Natural killer cell treated with Interleukin-12 subunit alpha and Interleukin-12 subunit beta and Interleukin-15 and Interleukin-18, amount 100 ng/mL, for 72 hours (primary cell): ENCODE measurements around the gene KMO. TPM values are rescaled to one million over a fixed set of nuclear protein-coding genes. Genes with fewer than 3 reads are reported as not detected.

Source experiments
- ATAC-seq, 2 donors: fragments of 150-1000 bp; cut with Tn5 transposase in 1 of 2; sonication (Bioruptor Pico), chemical (Tn5 transposase) in 1 of 2; 2 replicates each; pipeline ENCODE4 v1.10.0; 2021
- DNase-seq: peaks from one replicate; pipeline ENCODE4 v3.0.0; 2022; ENCODE audit warnings: low spot score
- H3K27ac Mint-ChIP-seq, 2 donors: 1 replicate in 1 of 2; 2 replicates in 1 of 2; pipeline ENCODE4 v1.8.0; 2022; ENCODE audit warnings: mixed read lengths in 2 of 2, mild to moderate bottlenecking in 1 of 2, moderate library complexity in 1 of 2
- H3K27me3 Mint-ChIP-seq, 2 donors: 1 replicate in 1 of 2; 2 replicates in 1 of 2; pipeline ENCODE4 v1.8.0; 2022; ENCODE audit warnings: mixed read lengths in 2 of 2
- H3K36me3 Mint-ChIP-seq: one replicate; pipeline ENCODE4 v1.8.0; 2022; ENCODE audit warnings: mixed read lengths
- H3K4me1 Mint-ChIP-seq, 2 donors: 1 replicate in 1 of 2; 2 replicates in 1 of 2; pipeline ENCODE4 v1.8.0; 2022; ENCODE audit warnings: low read depth in 2 of 2, mixed read lengths in 2 of 2, mild to moderate bottlenecking in 1 of 2
- H3K4me3 Mint-ChIP-seq: one replicate; pipeline ENCODE4 v1.8.0; 2022; ENCODE audit warnings: mixed read lengths
- H3K9me3 Mint-ChIP-seq: 2 replicates; pipeline ENCODE4 v1.8.0; 2022; ENCODE audit warnings: mixed read lengths
- total RNA-seq, 2 donors: library from RNA; stranded (reverse); gene quantifications; one replicate each; pipeline ENCODE4 v1.2.3, GENCODE V29; 2022

KMO gene
- total RNA-seq, 2 donors from 2014 or later, result not detected

DNA sequence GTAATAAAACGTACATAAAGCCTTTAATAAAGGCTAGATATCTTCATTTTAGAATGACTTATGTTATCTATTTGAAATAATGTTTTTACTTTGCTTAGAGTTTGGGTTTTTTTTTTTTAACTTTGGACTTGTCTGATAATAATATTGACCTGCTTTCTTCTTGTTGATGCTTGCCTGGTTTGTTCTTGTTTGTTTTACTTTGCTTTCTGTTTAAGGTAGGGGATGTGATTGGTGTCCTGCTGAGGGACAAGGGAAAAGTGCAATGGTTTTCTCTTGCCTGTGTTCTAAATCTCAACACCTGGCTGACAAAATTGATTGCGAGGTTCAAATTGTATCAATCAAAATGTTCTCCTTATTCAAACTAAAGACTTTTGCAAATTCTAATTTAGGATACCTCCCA is 10.5 kb upstream of the KMO start:
- no peak for ATAC-seq
- Mint-ChIP-seq H3K9me3 (no peaks in the 10 kb centered on the region), H3K27me3 (peaks cover 31 to 50% of the 10 kb centered on the region in 2 donors), H3K36me3 (no peaks in the 10 kb centered on the region), H3K27ac (no peak overlapping the region), H3K4me1 (peaks cover 0 to 7% of the 10 kb centered on the region in 2 donors), H3K4me3 (no peak overlapping the region)
- DNase-seq, result no peak

- no peak overlapping the region for H3K27ac Mint-ChIP-seq
- peaks cover 38 to 56% of the 10 kb centered on the region in 2 donors for H3K27me3 Mint-ChIP-seq
- no peaks in the 10 kb centered on the region for H3K4me1 Mint-ChIP-seq
- no peaks in the 10 kb centered on the region for H3K9me3 Mint-ChIP-seq
- no peaks in the 10 kb centered on the region for H3K36me3 Mint-ChIP-seq
- DNase-seq, result no peak
- no peak overlapping the region for H3K4me3 Mint-ChIP-seq
- no peak for ATAC-seq
Measured at GRCh38 chr1:241525026-241525425, 7.2 kb upstream of the KMO start.

DNA sequence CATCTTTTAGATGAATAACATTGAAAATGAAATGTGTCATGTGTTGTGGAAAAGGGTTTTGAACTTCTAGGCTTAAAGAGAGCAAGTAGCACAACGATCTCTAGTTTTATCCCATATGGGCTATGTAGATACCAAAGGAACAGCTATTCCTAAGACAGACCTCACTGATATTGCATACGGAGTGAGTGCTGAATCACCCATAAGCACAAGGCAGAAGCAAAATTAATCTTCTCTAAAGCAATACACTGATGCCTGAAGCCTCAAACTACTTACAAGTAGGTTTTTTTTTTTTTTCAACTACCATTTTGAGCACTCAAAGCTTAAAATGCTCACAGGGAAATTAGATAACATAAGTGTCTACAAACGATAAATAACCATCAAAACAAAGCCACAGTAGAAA is 5.0 kb upstream of the KMO start:
- Mint-ChIP-seq H3K9me3 (no peaks in the 10 kb centered on the region), H3K27ac (no peak overlapping the region), H3K4me1 (peaks cover 10% of the 10 kb centered on the region in 2 donors), H3K27me3 (peaks cover 33 to 44% of the 10 kb centered on the region in 2 donors), H3K36me3 (no peaks in the 10 kb centered on the region), H3K4me3 (no peak overlapping the region)
- ATAC-seq (no peak), DNase-seq (no peak)

- peaks cover 17 to 24% of the 10 kb centered on the region in 2 donors for H3K27me3 Mint-ChIP-seq
- peaks cover 10% of the 10 kb centered on the region in 2 donors for H3K4me1 Mint-ChIP-seq
- ATAC-seq (peak; percentile 71 to 83), DNase-seq (no peak)
- H3K4me3 Mint-ChIP-seq, result peak overlapping the region; percentile 91
- no peaks in the 10 kb centered on the region for H3K9me3 Mint-ChIP-seq
- H3K27ac Mint-ChIP-seq, result peak overlapping the region; percentile 65 to 94
- H3K36me3 Mint-ChIP-seq, result no peaks in the 10 kb centered on the region
Measured at GRCh38 chr1:241531195-241532161, 700 bp upstream of the KMO start.

GRCh38 chr1:241532864-241533263 is 686 bp downstream of the KMO start:
- Mint-ChIP-seq H3K9me3 (no peaks in the 10 kb centered on the region), H3K27me3 (peaks cover 17 to 24% of the 10 kb centered on the region in 2 donors), H3K4me1 (peaks cover 10% of the 10 kb centered on the region in 2 donors), H3K4me3 (no peak overlapping the region), H3K36me3 (no peaks in the 10 kb centered on the region), H3K27ac (no peak overlapping the region)
- DNase-seq (no peak), ATAC-seq (no peak)

DNA sequence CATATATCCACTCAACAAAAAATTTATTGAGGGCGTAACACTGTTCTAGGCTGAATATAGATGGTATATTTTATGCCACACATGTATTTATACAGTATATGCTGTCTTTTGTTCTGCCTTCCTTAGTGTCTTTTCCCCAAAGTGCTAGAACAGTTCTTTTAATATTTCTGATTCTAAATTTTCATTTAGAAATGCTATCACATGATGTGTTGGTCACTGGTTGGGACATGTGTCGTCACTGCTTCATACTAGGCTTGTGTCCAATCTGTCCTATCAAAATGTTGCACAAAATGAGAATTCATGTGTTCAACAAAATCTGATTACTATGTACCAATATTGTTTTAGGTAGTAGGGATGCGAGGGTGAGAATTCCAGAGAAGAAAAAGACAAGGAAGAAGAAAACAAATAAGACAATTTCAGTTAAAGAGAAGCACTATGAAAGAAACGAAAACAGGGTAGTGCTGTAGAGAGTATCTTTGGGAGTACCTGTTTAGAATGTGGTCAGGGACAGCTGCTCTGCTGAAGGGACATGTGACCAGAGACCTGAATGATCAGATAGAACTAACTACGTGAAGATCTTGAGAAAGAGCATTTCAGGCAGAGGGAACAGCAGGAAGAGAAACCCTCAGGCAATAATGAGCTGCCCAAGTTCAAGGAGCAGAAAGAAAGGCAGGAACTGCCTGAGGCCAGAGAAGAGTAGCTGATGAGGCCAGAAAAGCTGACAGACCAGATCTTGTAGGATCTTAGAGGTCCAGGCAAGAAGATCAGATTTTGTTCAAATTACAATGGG is 1.3 kb downstream of the KMO start:
- Mint-ChIP-seq H3K9me3 (no peaks in the 10 kb centered on the region), H3K4me1 (peaks cover 10% of the 10 kb centered on the region in 2 donors), H3K36me3 (no peaks in the 10 kb centered on the region), H3K4me3 (no peak overlapping the region), H3K27ac (no peak overlapping the region), H3K27me3 (peaks cover 15 to 21% of the 10 kb centered on the region in 2 donors)
- ATAC-seq (no peak), DNase-seq (no peak)

GRCh38 chr1:241536304-241536703 is 4.1 kb downstream of the KMO start:
- Mint-ChIP-seq H3K4me1 (peaks cover 7 to 9% of the 10 kb centered on the region in 2 donors), H3K27ac (no peak overlapping the region), H3K36me3 (no peaks in the 10 kb centered on the region), H3K27me3 (peaks cover 14 to 24% of the 10 kb centered on the region in 2 donors), H3K9me3 (no peaks in the 10 kb centered on the region), H3K4me3 (no peak overlapping the region)
- no peak for DNase-seq
- no peak for ATAC-seq

DNA sequence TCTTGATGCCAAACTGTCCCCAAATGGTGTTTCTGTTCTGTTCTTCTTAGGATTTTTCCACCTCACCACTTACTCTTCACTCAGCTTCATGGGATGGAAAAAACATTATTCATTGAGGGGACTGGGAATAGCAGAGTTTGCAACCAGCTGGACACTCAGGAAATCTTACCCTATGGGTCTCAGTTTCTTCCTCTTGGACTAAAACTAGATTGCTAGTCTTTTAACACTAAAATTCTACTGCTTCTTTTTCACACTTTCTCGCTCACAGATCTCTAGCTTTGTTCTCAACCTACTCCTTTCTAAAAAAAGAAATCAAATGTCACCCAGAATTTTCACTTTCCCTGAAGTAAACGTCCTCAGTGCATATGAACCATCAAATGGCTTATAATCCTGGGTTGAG is 4.8 kb downstream of the KMO start:
- peaks cover 14 to 27% of the 10 kb centered on the region in 2 donors for H3K27me3 Mint-ChIP-seq
- peaks cover under 1 to 2% of the 10 kb centered on the region in 2 donors for H3K4me1 Mint-ChIP-seq
- DNase-seq, result no peak
- no peaks in the 10 kb centered on the region for H3K36me3 Mint-ChIP-seq
- ATAC-seq, result no peak
- no peaks in the 10 kb centered on the region for H3K9me3 Mint-ChIP-seq
- H3K4me3 Mint-ChIP-seq, result no peak overlapping the region
- H3K27ac Mint-ChIP-seq, result no peak overlapping the region

DNA sequence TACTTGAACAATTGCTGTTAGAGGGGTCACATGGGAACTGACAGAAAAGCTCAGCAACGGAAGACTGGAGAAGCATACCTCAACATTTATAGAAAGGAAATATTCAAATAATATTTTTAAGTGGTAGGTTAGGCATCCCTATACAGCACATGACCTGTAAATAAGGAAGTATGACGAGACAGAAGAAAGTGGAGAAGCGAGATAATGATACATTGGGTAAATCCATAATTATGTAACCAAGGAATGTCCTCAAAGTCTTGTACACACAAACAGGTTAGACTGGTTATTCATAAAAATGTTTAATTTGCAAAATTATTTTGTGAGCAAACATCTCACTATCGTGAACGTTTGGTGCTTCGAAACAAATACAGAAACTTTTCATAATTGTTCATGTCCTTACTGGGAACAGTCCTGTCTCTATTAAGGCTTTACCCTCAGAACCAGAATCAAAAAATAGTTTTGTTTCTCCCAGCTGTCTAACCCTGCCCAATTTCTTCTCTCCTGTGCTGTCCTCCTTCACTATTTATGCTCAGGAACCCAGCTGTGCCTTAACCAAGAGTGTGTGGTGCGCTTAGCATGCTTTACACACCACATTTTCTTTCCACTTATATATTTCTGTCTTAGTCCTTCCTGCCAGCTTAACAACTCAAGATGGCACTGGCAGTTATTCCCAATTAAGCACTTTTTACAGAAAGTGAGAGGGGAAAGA is 10.2 kb downstream of the KMO start:
- H3K36me3 Mint-ChIP-seq, result no peaks in the 10 kb centered on the region
- ATAC-seq (no peak), DNase-seq (no peak)
- H3K27me3 Mint-ChIP-seq, result peaks cover 17 to 24% of the 10 kb centered on the region in 2 donors
- H3K27ac Mint-ChIP-seq, result no peak overlapping the region
- no peaks in the 10 kb centered on the region for H3K9me3 Mint-ChIP-seq
- no peaks in the 10 kb centered on the region for H3K4me1 Mint-ChIP-seq
- H3K4me3 Mint-ChIP-seq, result no peak overlapping the region

DNA sequence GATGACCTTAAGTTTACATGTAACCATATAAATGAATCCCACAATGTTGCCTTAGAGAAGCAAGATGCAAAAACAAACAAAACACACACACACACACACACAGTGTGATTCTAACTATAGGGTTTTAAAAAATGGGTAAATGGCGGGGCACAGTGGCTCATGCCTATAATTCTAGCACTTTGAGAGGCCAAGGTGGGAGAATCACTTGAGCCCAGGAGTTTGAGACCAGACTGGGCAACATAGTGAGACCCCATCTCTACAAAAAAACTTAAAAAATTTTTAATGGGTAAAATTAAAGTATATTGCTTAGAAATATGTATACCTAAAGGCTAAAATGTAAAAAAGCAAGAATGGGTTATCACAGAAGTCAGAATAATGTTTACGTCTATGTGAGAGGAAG is 15.8 kb downstream of the KMO start:
- Mint-ChIP-seq H3K36me3 (no peaks in the 10 kb centered on the region), H3K4me1 (peaks cover 8 to 17% of the 10 kb centered on the region in 2 donors), H3K27me3 (peaks cover 16 to 28% of the 10 kb centered on the region in 2 donors), H3K27ac (no peak overlapping the region), H3K4me3 (no peak overlapping the region), H3K9me3 (no peaks in the 10 kb centered on the region)
- ATAC-seq, result no peak
- no peak for DNase-seq

GRCh38 chr1:241550318-241550717 is 18.1 kb downstream of the KMO start:
- ATAC-seq, result no peak
- H3K9me3 Mint-ChIP-seq, result no peaks in the 10 kb centered on the region
- H3K27ac Mint-ChIP-seq, result no peak overlapping the region
- no peaks in the 10 kb centered on the region for H3K36me3 Mint-ChIP-seq
- DNase-seq, result no peak
- peaks cover 16 to 27% of the 10 kb centered on the region in 2 donors for H3K27me3 Mint-ChIP-seq
- H3K4me1 Mint-ChIP-seq, result peaks cover 8 to 17% of the 10 kb centered on the region in 2 donors
- H3K4me3 Mint-ChIP-seq, result no peak overlapping the region

GRCh38 chr1:241551759-241552638 is 19.8 kb downstream of the KMO start:
- peak overlapping the region; percentile 51 to 79 for H3K27ac Mint-ChIP-seq
- DNase-seq, result no peak
- peak; percentile 62 to 64 for ATAC-seq
- H3K4me3 Mint-ChIP-seq, result peak overlapping the region; percentile 72
- H3K36me3 Mint-ChIP-seq, result no peaks in the 10 kb centered on the region
- H3K27me3 Mint-ChIP-seq, result peaks cover 7 to 12% of the 10 kb centered on the region in 2 donors
- peaks cover 8 to 17% of the 10 kb centered on the region in 2 donors for H3K4me1 Mint-ChIP-seq
- H3K9me3 Mint-ChIP-seq, result no peaks in the 10 kb centered on the region
